Fibroblast of lung (primary cell): ENCODE measurements around the gene SSBP3.

Experiments
- CTCF ChIP-seq, 2 donors: IDR thresholded peaks in 1 of 2; conservative IDR thresholded peaks in 1 of 2; 1 replicate in 1 of 2; 2 replicates in 1 of 2; pipeline ENCODE4 v1.5.1; 2011 to 2012; ENCODE audit warnings: low read length in 2 of 2, control low read depth in 1 of 2, inconsistent platforms in 1 of 2, low read depth in 1 of 2, mild to moderate bottlenecking in 1 of 2
- EZH2 ChIP-seq: IDR thresholded peaks from 2 replicates; pipeline ENCODE4 v1.5.1; 2012; ENCODE audit warnings: low read length, control low read depth, mild to moderate bottlenecking; ENCODE audit errors: missing control alignments

GRCh38 chr1:54248966-54249365 lies 157.2 kb downstream of the SSBP3 start:
- no peak for TF ChIP-seq CTCF (conservative IDR thresholded peaks at IDR 0.05 in 1 of 2, IDR thresholded peaks at IDR 0.05 in 1 of 2; ENCODE audit: low read depth in 1 of 2, low read length in 2 of 2)
- no peak for TF ChIP-seq EZH2
